HTR-8/SVneo (cell line): Measurements from ENCODE around the gene PHYH.
"Not testable (repeated sequence)": the region's sequence is repeated elsewhere in the genome, so short reads cannot be mapped to it uniquely, and the experiment has no call there.

Experiments
- DNase-seq: peaks from one replicate; pipeline ENCODE4 v3.0.0; 2011; ENCODE audit warnings: low spot score, mixed read lengths; ENCODE audit not compliant: insufficient read length
- FAIRE-seq: peaks from 2 replicates; lab custom pipeline; 2011; peaks lifted over from hg19 to GRCh38; lab: Jason Lieb, UNC

The PHYH gene

GRCh38 chr10:13299437-13300287 lies at the start of gene PHYH:
TSS of gene PHYH (minus strand) at chr10:13300064. CDS start at chr10:13300042, 22 bp downstream.
- FAIRE-seq (no peak), DNase-seq (peak; percentile 83)

- FAIRE-seq = no peak
- peak; percentile 79 for DNase-seq
Measured at GRCh38 chr10:13348216-13349017, 48.6 kb upstream of the PHYH start, which contains the start of gene SEPHS1. TSS of gene SEPHS1 (minus strand) at chr10:13348293. CDS start at chr10:13344950, 3,343 bp downstream.

- DNase-seq = peak; percentile 37
- FAIRE-seq = no peak
Measured at GRCh38 chr10:13347500-13348156, 47.8 kb upstream of the PHYH start.

GRCh38 chr10:13347043-13347499 lies 47.2 kb upstream of the PHYH start:
- DNase-seq (no peak), FAIRE-seq (no peak)

GRCh38 chr10:13346283-13347042 lies 46.6 kb upstream of the PHYH start:
- DNase-seq (no peak), FAIRE-seq (no peak)

GRCh38 chr10:13340626-13341376 lies 40.9 kb upstream of the PHYH start:
- DNase-seq = no peak

GRCh38 chr10:13340068-13340467 lies 40.2 kb upstream of the PHYH start:
- FAIRE-seq = no peak
- DNase-seq = no peak

More at GRCh38 chr10:13340626-13341376, 40.9 kb upstream of the PHYH start:
- FAIRE-seq = no peak

- FAIRE-seq = no peak
Measured at GRCh38 chr10:13338390-13339110, 38.7 kb upstream of the PHYH start.

GRCh38 chr10:13337827-13338196 lies 37.9 kb upstream of the PHYH start:
- peak; percentile 9 for FAIRE-seq
- DNase-seq = no peak

More at GRCh38 chr10:13338390-13339110, 38.7 kb upstream of the PHYH start:
- no peak for DNase-seq

- DNase-seq (no peak), FAIRE-seq (no peak)
Measured at GRCh38 chr10:13337128-13337826, 37.4 kb upstream of the PHYH start.

GRCh38 chr10:13335881-13336280 lies 36.0 kb upstream of the PHYH start:
- DNase-seq (no peak), FAIRE-seq (no peak)

GRCh38 chr10:13334556-13334955 lies 34.7 kb upstream of the PHYH start:
- FAIRE-seq = no peak

GRCh38 chr10:13331646-13332045 lies 31.8 kb upstream of the PHYH start:
- FAIRE-seq = no peak
- DNase-seq = no peak

More at GRCh38 chr10:13334556-13334955, 34.7 kb upstream of the PHYH start:
- DNase-seq = no peak

GRCh38 chr10:13330980-13331379 lies 31.1 kb upstream of the PHYH start:
- not testable (repeated sequence) for DNase-seq, FAIRE-seq

- no peak for DNase-seq
- FAIRE-seq = no peak
Measured at GRCh38 chr10:13329565-13329964, 29.7 kb upstream of the PHYH start.

GRCh38 chr10:13328613-13329012 lies 28.7 kb upstream of the PHYH start:
- DNase-seq (no peak), FAIRE-seq (no peak)

- FAIRE-seq = peak; percentile 16
- DNase-seq = no peak
Measured at GRCh38 chr10:13328126-13328525, 28.3 kb upstream of the PHYH start.

GRCh38 chr10:13327534-13327933 lies 27.7 kb upstream of the PHYH start:
- DNase-seq = no peak
- FAIRE-seq = no peak
